Astrocyte of the cerebellum (primary cell): ENCODE data around the gene HPSE2.

Experiments used
- DNase-seq: peaks from one replicate; pipeline ENCODE4 v3.0.0-alpha.2; 2011; ENCODE audit warnings: low read depth
- H3K4me3 ChIP-seq: 2 replicates; pipeline ENCODE4 v1.5.1; 2011; ENCODE audit warnings: mild to moderate bottlenecking, low read depth, low read length, moderate library complexity
- in situ Hi-C: cut with HindIII; loops from 2 replicates; pipeline ENCODE4 v1.10.0; 2017; ENCODE audit warnings: low sequenced_read_pairs
- TF ChIP-seq, protein P1 (sequence below): IDR thresholded peaks from 2 replicates; pipeline ENCODE4 v1.5.1; 2012; ENCODE audit warnings: low read length, low read depth, moderate library complexity, mild to moderate bottlenecking; ENCODE audit errors: missing control alignments

Gene HPSE2

DNA sequence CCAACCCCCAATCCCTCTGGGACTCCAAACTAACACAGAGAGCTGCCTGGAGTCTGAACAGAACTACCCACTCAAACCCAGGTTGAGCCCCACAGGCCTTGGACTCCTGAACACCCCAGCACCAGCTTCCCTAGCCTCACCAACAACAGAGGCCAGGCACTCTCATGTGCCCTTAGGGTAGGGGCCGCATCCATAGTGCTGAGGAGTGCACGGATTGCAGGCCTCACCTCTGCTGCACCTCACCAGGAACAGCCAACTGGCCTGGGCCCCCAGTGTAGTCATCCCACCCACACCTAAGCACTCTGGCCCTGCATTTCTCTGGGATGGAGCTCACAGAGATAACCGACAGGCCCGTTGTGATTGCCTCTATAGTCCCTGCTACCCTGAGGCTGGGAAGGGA is 194.2 kb downstream of the HPSE2 start:
- in situ Hi-C loops: no loop called here
- TF ChIP-seq, protein P1, sequence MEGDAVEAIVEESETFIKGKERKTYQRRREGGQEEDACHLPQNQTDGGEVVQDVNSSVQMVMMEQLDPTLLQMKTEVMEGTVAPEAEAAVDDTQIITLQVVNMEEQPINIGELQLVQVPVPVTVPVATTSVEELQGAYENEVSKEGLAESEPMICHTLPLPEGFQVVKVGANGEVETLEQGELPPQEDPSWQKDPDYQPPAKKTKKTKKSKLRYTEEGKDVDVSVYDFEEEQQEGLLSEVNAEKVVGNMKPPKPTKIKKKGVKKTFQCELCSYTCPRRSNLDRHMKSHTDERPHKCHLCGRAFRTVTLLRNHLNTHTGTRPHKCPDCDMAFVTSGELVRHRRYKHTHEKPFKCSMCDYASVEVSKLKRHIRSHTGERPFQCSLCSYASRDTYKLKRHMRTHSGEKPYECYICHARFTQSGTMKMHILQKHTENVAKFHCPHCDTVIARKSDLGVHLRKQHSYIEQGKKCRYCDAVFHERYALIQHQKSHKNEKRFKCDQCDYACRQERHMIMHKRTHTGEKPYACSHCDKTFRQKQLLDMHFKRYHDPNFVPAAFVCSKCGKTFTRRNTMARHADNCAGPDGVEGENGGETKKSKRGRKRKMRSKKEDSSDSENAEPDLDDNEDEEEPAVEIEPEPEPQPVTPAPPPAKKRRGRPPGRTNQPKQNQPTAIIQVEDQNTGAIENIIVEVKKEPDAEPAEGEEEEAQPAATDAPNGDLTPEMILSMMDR: no peak
- H3K4me3 ChIP-seq: no peak overlapping the region
- DNase-seq: no peak

DNA sequence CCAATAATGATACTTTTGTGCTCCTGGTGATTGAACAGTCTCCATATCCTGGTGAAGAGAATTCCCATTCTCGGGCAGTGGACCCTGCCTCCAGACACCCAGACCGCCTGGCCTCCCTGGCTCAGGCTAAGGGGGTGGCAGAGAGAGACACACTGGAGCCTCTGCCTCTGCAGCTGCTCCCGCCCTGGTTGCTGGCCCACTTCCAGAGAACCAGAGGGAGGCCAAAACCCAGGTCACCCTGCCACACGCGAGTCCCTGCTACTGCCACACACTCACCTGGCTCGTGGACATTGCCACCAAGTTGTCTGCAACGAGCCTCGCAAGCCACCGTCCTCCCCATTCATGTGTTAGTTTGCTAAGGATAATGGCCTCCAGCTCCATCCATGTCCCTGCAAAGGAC is 221.8 kb downstream of the HPSE2 start:
- H3K4me3 ChIP-seq: no peak overlapping the region
- no peak for DNase-seq
- TF ChIP-seq, protein P1: no peak
- in situ Hi-C loops: no loop called here

DNA sequence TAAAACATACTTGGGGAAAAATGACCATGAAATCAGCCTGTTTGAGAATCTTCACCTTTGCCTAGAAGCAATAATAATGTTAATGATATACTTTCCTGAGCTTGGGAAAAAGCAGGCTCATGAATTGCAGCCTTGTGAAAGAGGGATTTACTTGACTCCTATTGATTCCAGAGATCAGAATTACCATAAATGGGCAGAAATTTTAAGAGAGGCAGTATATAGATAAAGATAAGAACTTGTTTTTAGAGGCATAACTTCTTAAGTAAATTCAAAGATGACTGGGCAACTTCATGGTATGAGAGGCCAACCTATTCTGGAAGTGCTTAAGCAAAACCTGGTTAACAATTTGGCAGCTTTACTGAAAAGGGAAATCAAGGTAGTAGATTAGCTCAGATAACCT is 225.4 kb downstream of the HPSE2 start:
- DNase-seq: no peak
- H3K4me3 ChIP-seq: no peak overlapping the region
- in situ Hi-C loops: no loop called here
- TF ChIP-seq, protein P1: no peak

DNA sequence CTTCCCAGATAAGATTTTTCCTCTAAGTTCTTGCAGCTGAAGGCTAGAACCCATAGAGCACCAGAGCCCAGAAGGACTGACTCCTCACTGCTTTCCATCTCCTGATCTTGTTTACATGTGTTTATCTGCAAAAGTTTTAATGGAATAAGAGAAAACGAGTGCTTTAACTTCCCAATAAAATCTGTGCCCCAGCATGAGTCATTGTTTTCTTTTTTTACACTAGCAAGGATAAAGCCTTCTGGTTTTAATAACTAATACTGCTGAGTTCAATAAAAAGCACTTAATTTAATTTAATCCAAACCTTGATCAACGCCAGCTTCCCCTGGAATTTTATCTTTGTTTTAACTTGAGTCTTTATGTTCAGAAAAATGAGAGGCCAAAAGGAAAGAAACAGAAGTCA is 227.6 kb downstream of the HPSE2 start:
- no peak for DNase-seq
- in situ Hi-C loops: no loop called here
- TF ChIP-seq, protein P1: no peak
- H3K4me3 ChIP-seq: no peak overlapping the region

DNA sequence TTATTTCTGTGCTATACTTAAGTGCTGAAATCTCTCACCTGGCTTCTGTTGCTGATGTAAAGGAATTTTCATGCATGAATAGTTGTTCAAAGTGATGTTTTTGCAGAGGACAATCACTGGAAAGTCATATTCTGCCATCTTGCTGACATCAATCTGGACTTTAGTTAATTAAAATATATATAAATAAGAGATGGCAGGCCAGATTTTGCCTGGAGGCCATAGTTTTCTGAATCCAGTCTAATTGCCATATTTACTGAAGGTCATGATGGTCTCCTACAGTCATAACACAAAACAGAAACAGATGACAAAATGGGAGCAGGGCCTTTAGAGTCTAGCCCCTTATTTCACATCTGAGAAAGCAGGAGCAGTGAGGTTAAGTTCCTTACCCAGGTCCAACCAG is 228.2 kb downstream of the HPSE2 start:
- TF ChIP-seq, protein P1: no peak
- in situ Hi-C loops: no loop called here
- H3K4me3 ChIP-seq: no peak overlapping the region
- DNase-seq: no peak

DNA sequence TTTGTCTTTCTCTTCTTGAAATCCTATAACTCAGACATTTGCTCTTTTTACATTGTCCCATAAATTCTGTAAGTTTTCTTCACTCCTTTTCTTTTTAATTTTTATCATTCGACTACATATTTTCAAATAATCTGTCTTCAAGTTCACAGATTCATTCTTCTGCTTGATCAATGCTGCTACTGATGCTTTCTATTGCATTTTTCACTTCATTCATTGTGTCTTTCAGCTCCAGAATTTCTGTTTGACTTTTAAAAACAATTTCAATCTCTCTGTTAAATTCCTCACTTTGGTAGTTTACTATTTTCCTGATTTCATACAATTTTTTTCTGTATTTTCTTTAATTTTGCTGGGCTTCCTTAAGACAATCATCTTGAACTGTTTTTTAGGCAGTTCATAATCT is 230.4 kb downstream of the HPSE2 start:
- in situ Hi-C loops: no loop called here
- TF ChIP-seq, protein P1: no peak
- H3K4me3 ChIP-seq: no peak overlapping the region
- no peak for DNase-seq

DNA sequence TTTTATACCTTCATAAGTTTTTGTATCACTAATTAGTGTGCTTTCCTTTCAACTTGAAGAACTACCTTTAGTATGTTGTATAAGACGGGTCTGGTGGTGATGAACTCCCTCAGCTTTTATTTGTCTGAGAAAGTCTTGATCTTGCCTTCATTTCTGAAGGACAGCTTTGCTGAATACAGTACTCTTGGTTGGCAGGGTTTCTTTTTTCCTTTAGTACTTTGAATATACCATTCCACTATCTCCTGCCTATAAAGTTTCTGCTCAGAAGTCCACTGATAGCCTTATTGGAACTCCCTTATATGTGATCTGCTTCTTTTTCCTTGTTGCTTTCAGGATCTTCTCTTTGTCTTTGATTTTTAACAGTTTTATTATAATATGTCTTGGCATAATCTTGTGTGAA is 230.9 kb downstream of the HPSE2 start:
- in situ Hi-C loops: no loop called here
- TF ChIP-seq, protein P1: no peak
- no peak for DNase-seq
- no peak overlapping the region for H3K4me3 ChIP-seq
